ENCODE data around the gene SCAMP5.

GRCh38 chr15:74964794-74965193 lies 30.6 kb upstream of the SCAMP5 start:
- no peak for TF ChIP-seq CTCF (IDR thresholded peaks at IDR 0.05)
- no peak for TF ChIP-seq POLR2A (IDR thresholded peaks at IDR 0.05)
- no peak for TF ChIP-seq POLR2AphosphoS5 (IDR thresholded peaks at IDR 0.05)
- no peak for TF ChIP-seq EP300 (IDR thresholded peaks at IDR 0.05)
